Hepatocyte (in vitro differentiated cells): ENCODE data around the gene ALKBH1.

ENCODE experiments used
- CTCF ChIP-seq: fragments of 200-600 bp; sonication (generic); IDR thresholded peaks from 2 replicates; pipeline ENCODE4 v1.5.1; 2016; ENCODE audit warnings: antibody characterized with exemption, mild to moderate bottlenecking; ENCODE audit not compliant: poor library complexity
- EZH2 ChIP-seq: fragments of 200-600 bp; sonication (generic); IDR thresholded peaks from 2 replicates; pipeline ENCODE4 v1.6.1; 2016; ENCODE audit warnings: antibody characterized with exemption, mild to moderate bottlenecking, borderline replicate concordance
- EZH2phosphoT487 ChIP-seq: fragments of 200-600 bp; sonication (generic); IDR thresholded peaks from one replicate; pipeline ENCODE4 v1.6.1; 2018; ENCODE audit warnings: antibody characterized with exemption, mild to moderate bottlenecking, low read depth, moderate library complexity; ENCODE audit not compliant: unreplicated experiment, severe bottlenecking

- no peak for TF ChIP-seq CTCF
- TF ChIP-seq EZH2 = no peak
- no peak for TF ChIP-seq EZH2phosphoT487
These were observed 82.5 kb downstream of the ALKBH1 start for GRCh38 chr14:77625360-77625759.
